ENCODE data around the gene PARP11.
A peak's percentile ranks its signal among the peaks of the same experiment; 100 is the strongest.

PARP11 gene, protein sequence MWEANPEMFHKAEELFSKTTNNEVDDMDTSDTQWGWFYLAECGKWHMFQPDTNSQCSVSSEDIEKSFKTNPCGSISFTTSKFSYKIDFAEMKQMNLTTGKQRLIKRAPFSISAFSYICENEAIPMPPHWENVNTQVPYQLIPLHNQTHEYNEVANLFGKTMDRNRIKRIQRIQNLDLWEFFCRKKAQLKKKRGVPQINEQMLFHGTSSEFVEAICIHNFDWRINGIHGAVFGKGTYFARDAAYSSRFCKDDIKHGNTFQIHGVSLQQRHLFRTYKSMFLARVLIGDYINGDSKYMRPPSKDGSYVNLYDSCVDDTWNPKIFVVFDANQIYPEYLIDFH

DNA sequence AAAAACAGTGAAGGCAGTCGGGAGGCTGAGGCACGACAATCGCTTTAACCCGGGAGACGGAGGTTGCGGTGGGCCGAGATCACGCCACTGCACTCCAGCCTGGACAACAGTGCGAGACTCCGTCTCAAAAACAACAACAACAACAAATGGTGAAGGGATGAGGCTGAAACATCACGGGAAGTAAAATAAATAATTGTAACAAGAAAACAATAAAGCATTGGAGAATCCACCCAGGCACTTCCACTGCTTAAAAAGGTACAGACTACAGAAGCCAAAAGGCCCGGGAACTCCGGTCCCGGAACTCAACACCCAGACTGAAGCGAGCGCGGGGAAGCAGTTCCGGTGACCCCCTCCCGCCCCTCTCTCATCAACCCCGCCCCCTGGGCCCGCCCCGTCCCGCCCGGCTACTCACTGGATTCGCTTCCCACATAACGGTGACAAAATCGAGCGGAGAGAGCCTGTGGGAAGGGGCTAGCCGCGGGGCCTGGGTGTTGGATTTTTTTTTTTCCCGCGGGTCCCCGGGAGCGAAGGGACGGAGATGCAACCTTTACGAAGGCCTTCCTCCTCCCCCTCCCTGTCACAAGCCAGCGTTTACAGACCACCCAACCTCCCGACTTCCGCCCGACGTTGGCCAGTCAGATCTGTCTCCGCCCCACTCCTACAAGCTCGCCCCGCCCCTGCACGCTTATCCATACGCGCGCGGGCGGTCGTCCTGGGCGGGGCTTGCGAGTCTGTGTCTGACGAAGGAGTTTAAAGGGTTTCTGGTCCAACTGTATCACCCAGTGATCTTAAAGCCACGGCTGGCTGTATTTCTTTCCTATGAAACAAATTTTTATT, at the start of gene PARP11:
Gene PARP11, minus strand, starts transcription at position 600 of the 837 bp plus-strand sequence. Its CDS starts 170 bp downstream, at position 430.
- FAIRE-seq = peak; percentile 99

GRCh38 chr12:3922033-3922432, 48.8 kb upstream of the PARP11 start:
- DNase-seq (ENCODE audit: insufficient read length, low spot score) = no peak
- no peak for FAIRE-seq

More for the DNA sequence above, at the start of gene PARP11:
- peak; percentile 73 for DNase-seq (ENCODE audit: insufficient read length, low spot score)

GRCh38 chr12:3921526-3921925, 48.3 kb upstream of the PARP11 start:
- FAIRE-seq (no peak), DNase-seq (ENCODE audit: insufficient read length, low spot score) (no peak)

- no peak for DNase-seq (ENCODE audit: insufficient read length, low spot score)
- FAIRE-seq = no peak
These were observed 47.9 kb upstream of the PARP11 start for GRCh38 chr12:3921151-3921471.

DNA sequence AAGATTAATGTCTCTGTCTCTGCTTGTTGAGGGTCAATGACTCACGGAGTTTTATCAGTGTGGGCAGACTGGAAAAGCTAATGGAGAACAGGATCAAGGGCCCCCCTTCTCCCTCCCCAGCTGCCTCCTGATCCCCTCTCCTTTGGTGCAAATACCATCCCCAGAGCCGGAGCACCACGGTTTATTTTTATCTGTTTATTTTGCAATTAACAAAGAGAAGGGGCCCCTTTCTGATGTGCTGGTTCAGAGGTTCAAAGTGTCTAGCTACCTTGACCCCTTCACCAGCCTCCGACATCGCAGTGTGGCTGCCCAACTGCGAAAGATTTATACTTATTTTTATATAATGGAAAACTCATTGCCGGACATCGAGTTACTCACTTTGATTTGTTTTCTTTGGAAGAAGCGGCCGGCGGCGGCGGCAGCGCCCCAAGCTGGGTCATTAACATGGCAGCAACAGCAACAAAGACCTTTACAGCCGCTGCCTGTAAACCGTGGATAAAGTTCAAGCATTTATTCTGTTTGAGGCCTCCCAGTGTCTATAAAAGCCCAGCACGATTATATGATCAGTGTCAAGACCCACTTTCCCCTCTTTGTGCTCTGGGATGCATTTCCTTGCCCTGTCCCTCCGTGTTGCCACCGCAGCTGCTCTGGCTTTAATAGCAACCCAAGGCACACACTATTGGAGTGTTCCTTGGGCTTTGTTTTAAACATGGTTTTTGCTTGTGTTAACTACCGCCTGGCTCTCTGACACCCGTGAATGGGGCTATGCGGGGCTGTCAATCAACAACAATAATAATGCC, 47.4 kb upstream of the PARP11 start:
- FAIRE-seq = no peak

DNA sequence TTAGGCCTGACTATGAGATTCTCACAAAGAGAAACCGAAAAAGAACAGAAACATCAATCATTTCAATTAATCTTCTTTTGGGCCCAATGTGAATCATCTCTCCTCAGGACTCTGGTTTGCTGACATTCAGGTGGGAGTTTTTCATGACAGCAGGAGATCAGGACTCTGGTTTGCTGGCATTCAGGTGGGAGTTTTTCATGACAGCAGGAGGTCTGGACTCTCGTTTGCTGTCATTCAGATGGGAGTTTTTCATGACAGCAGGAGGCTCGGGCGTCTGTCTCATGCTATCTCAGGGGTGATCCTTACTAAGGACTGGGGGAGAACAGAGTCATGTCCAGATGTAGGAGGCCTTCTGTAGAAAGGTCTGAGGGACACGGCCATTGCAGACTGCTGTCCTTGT, 40.1 kb upstream of the PARP11 start:
- DNase-seq (ENCODE audit: insufficient read length, low spot score) (no peak), FAIRE-seq (no peak)

More for the DNA sequence above, 47.4 kb upstream of the PARP11 start:
- DNase-seq (ENCODE audit: insufficient read length, low spot score) = no peak

- DNase-seq (ENCODE audit: insufficient read length, low spot score) (no peak), FAIRE-seq (no peak)
These were observed 39.7 kb upstream of the PARP11 start for GRCh38 chr12:3912863-3913262.

DNA sequence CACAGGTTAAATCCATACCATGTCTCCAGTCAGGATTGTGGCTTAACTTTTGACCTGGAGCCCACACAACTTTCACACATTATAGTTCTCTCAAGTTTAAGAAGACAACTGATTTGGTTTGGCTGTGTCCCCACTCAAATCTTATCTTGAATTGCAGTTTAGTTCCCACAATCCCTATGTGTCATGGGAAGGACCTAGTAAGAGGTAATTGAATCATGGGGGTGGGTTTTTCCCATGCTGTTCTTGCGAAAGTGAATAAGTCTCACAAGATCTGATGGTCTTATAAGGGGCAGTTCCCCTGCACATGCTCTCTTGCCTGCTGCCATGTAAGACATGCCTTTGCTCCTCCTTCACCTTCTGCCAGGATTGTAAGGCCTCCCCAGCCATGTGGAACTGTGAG, 38.2 kb upstream of the PARP11 start:
- no peak for FAIRE-seq
- DNase-seq (ENCODE audit: insufficient read length, low spot score) = no peak

DNA sequence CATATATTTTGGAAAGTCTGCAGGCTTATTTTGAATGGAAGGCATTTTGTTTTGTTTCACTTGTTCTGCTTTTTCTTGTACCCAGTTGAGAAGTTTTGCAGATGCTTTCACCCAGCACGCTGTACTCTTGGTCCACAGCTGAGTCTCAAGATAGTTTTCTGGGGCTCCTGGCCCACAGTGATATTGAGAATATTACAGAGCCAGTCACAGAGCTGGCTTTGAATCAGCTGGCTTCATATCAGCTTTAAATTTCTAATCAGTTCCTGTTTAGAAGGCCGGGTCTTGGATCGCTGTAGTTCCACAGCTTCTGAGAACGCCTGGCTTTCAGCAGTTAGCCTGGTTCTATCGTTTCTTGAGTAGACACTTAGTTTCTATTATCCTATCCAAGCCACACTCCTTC, 32.5 kb upstream of the PARP11 start:
- FAIRE-seq = no peak
- no peak for DNase-seq (ENCODE audit: insufficient read length, low spot score)

DNA sequence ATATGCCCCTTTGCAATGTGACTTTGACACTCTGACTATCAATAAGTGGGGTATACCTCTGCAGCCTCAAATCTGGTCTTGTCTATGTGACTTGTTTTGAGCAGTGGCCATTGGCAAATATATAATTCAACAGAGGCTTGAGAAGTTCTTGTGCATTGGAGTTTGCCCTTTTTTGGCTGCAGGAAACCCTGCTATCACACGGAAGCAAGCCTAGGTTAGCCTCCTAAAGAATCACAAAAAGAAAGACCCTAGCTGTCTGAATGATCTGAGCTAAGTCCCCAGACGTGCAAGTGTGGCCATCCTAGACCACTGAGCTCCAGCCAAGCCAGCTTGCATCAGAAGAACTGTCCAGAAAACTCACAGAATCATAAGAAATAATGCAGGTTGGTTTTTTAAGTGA, 31.8 kb upstream of the PARP11 start:
- FAIRE-seq = no peak
- DNase-seq (ENCODE audit: insufficient read length, low spot score) = no peak

GRCh38 chr12:3902921-3903320, 29.7 kb upstream of the PARP11 start:
- FAIRE-seq = no peak

DNA sequence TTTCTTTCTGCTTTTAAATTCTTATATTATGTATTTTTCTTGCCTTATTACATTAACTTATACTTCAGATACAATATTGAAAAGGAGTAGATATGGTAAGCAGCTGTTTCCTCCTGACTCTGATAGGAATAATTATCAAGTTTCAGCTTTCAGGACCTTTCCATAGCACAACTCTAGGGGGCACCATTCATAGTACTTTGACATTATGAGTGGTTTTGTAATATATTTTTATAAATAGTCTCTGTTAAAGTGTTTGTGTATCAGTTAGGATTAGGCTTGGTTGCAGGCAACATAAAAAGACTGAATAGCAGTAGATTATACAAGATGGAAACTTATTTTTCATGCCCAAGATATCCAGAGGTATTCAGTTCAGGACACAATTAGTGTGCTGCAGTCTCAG, 27.9 kb upstream of the PARP11 start:
- no peak for FAIRE-seq
- DNase-seq (ENCODE audit: insufficient read length, low spot score) = no peak

More at GRCh38 chr12:3902921-3903320, 29.7 kb upstream of the PARP11 start:
- no peak for DNase-seq (ENCODE audit: insufficient read length, low spot score)

- FAIRE-seq (no peak), DNase-seq (ENCODE audit: insufficient read length, low spot score) (no peak)
These were observed 25.6 kb upstream of the PARP11 start for GRCh38 chr12:3898756-3899155.

DNA sequence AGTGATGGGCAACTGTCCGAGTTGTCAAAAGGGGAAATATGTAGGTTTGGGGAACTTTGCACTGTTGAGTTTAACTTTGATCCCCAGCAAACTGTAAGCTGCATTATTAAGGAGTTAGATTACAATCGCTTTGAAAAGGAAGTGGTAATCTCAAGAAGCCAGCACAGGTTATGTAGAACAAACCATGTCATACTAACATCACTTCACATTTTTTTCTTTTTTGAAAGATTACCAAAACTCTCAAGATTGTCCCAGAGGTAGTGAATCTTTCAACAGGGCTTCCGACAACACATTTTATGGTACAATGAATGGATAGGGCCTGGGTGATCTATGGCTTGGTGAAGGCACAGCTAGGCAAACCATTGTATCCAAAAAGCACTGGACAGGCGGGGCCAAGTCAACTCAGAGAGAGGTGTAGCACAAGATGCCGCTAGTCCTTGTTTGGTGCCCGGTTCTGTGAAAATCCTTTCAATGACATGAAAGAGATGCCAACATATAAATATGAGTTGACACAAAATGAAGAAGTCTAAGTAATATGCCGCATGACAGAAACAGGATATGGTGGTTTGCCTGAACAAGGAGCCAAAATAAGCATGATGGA, 24.3 kb upstream of the PARP11 start:
- FAIRE-seq = no peak
- DNase-seq (ENCODE audit: insufficient read length, low spot score) = no peak

DNA sequence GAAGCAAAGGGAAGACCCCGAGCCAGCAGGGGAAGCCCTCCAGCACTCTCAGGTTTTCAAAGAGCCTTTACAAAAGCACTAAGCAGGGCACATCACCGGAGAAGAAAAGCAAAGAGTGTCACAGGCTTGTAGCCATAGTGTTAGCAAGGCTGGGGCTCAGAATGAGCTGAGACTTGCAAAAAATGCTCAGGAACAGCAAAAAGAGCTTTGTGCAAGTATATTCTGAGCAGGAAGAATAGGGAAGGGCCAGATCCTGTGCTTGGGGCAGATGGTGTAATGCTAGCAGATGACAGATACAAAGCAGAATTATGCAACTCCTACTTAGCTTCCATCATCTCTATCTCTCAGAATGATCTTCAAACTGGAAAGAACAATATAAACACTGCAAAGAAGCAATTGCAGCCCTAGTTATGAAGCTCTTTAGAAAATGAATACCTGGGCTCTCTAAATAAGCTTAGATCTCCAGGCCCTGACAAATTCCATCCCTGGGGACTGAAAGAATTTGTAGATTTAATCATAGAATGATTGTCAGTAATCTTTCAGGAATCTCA, 23.7 kb upstream of the PARP11 start:
- DNase-seq (ENCODE audit: insufficient read length, low spot score) = no peak
- no peak for FAIRE-seq

DNA sequence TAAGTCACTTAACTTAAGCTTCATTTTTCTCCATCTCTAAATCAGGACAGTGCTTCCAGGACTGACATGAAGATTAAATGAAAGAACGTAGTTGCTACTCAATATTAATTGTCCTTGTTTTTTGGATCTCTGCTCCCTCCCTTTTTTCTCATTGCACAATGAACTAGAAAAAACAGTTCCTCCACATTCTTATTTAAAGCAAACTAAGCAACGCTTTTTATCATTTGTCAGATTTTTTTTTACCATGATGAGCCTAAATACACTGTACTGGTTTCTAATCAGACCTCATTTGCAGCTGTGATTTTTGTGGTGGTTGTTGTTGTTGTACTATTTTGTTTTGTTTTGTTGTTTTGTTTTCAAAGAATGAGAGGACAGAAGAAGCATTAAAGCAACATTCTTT, 23.2 kb upstream of the PARP11 start:
- no peak for DNase-seq (ENCODE audit: insufficient read length, low spot score)
- FAIRE-seq = no peak

DNA sequence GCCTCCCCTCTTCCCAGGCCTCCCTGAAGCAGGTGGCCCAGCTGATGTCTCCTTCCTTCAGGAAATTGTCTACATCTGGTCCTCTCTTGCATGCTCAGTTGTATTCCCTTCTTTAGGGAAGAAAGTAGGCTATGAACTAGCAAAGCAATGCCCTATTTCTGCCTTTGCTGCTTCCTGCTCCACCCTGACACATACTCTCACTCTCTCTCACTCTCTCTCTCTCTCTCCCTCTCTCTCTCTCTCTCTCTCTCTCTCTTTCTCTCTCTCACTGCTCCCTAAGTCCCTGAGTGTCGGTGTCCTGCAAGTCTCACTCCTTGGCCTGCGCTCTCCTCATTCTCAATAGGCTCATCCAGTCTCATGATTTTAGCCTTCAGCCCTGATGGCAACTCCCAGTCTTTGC, 19.4 kb upstream of the PARP11 start:
- FAIRE-seq = no peak
- no peak for DNase-seq (ENCODE audit: insufficient read length, low spot score)

- DNase-seq (ENCODE audit: insufficient read length, low spot score) = no peak
These were observed 18.0 kb upstream of the PARP11 start for GRCh38 chr12:3891201-3891600.

DNA sequence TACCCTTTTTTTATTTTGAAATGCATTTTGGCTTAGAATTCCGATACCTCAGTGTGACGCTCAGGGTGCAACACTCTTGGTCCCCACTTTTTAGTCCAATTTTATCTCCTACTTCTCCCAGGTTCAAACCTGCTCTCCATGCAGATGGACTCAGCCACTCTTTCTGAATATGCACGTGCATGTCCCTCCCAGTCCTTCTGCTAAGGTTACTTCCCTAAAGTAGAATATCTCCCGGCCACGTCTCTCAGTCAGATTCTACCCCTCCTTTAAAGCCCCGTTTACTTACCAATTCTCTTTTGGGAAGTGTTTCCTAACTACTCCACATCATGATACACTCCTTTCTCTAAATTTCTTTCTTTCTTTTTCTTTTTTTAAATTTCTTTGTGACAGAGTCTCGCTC, 15.5 kb upstream of the PARP11 start:
- FAIRE-seq = no peak
- no peak for DNase-seq (ENCODE audit: insufficient read length, low spot score)

More at GRCh38 chr12:3891201-3891600, 18.0 kb upstream of the PARP11 start:
- no peak for FAIRE-seq

- FAIRE-seq (peak; percentile 86), DNase-seq (ENCODE audit: insufficient read length, low spot score) (no peak)
These were observed 12.3 kb upstream of the PARP11 start for GRCh38 chr12:3885277-3886094.

Measured in GM19239 (cell line).